Body of pancreas (tissue), 4 donors: Measurements from ENCODE around the gene GSPT2. TPM values are rescaled to one million over a fixed set of nuclear protein-coding genes. Genes with fewer than 3 reads are reported as not detected.
A peak's percentile ranks its signal among the peaks of the same experiment; 100 is the strongest.
"Not testable (repeated sequence)": the region's sequence is repeated elsewhere in the genome, so short reads cannot be mapped to it uniquely, and the experiment has no call there.

Source experiments
- ATAC-seq: fragments of 150-250 bp; one replicate; pipeline ENCODE4 v1.9.1; 2016
- DNase-seq, 4 donors: peaks; one replicate each; pipeline ENCODE4 v3.0.0-alpha.2; 2019
- H3K27ac ChIP-seq, 4 donors: fragments of 200-600 bp; sonication (generic); 1 replicate in 3 of 4; 2 replicates in 1 of 4; pipeline versions ENCODE4 v1.5.1 to v1.6.1; 2016 to 2019; ENCODE audit warnings: mild to moderate bottlenecking in 1 of 4, mixed read lengths in 1 of 4, moderate library complexity in 1 of 4
- H3K27me3 ChIP-seq, 2 donors: fragments of 200-600 bp; sonication (generic); one replicate each; pipeline ENCODE4 v1.6.0; 2016; ENCODE audit warnings: mild to moderate bottlenecking in 1 of 2
- H3K36me3 ChIP-seq, 2 donors: fragments of 200-600 bp; sonication (generic); replicated peaks in 1 of 2; 2 replicates each; pipeline ENCODE4 v1.5.1; 2016; ENCODE audit warnings: low read depth in 2 of 2; ENCODE audit not compliant: insufficient read depth in 1 of 2
- H3K4me1 ChIP-seq: fragments of 200-600 bp; sonication (generic); one replicate; pipeline ENCODE4 v1.6.0; 2016
- H3K4me3 ChIP-seq, 2 donors: fragments of 200-600 bp; sonication (generic); 1 replicate in 1 of 2; 2 replicates in 1 of 2; pipeline ENCODE4 v1.5.1; 2016 to 2019
- H3K9me3 ChIP-seq, 3 donors: fragments of 200-600 bp; sonication (generic); 1 replicate in 2 of 3; 2 replicates in 1 of 3; pipeline ENCODE4 v1.5.1; 2016
- CTCF ChIP-seq, 7 experiments: fragments of 450-650 bp in 4 of 7; fragments of 200-600 bp in 3 of 7; sonication (generic) in 3 of 7; IDR thresholded peaks; one replicate each; pipeline ENCODE4 v1.5.1; 2016 to 2019; ENCODE audit warnings: antibody characterized with exemption in 7 of 7
- POLR2A ChIP-seq, 3 donors: fragments of 450-650 bp; IDR thresholded peaks; one replicate each; pipeline ENCODE4 v1.6.1; 2016; ENCODE audit warnings: antibody characterized with exemption in 3 of 3, mild to moderate bottlenecking in 2 of 3
- WGBS, 2 donors: methylation state at CpG; one replicate each; pipeline ENCODE4 v1.1.5; 2017; 5-methylcytosine and 5-hydroxymethylcytosine counted together
- intact Hi-C: fragments of 100-400 bp; cut with DNase I; formaldehyde crosslinking; loops from one replicate; pipeline ENCODE4 v1.15.1; 2023
- total RNA-seq, 2 donors: library from RNA; depleted of rRNA; stranded (reverse); fragments of >200 nt; gene quantifications; one replicate each; pipeline ENCODE4 v1.1.0, GENCODE V29; 2016

The GSPT2 gene
- 1 to 10 TPM in 1 of 2 donors, under 1 TPM in 1; 0.66 to 3.1 TPM for total RNA-seq

- H3K9me3 ChIP-seq = no peaks in the 10 kb centered on the region
- peaks cover 12% of the 10 kb centered on the region for H3K4me1 ChIP-seq
- no peaks in the 10 kb centered on the region for H3K36me3 ChIP-seq
- intact Hi-C loops = no loop called here
- peak within 1 kb of the TSS in 1 of 2 donors; percentile 31 for H3K4me3 ChIP-seq
- ATAC-seq = peak; percentile 91
- TF ChIP-seq POLR2A (IDR thresholded peaks at IDR 0.05) = peak in 2 of 3 donors; percentile 56 to 64
- TF ChIP-seq CTCF (IDR thresholded peaks at IDR 0.05) = no peak
- peak; percentile 59 to 76 (median 66) for DNase-seq
- peak within 1 kb of the TSS in 3 of 4 donors; percentile 40 to 57 (median 56) for H3K27ac ChIP-seq
- no peaks in the 10 kb centered on the region for H3K27me3 ChIP-seq
- 0% methylated on average over 7 to 36 of the region's 63 CpGs for WGBS, 2 donors
Measured at GRCh38 chrX:51743179-51743957, at the start of gene GSPT2. Gene GSPT2, plus strand, starts transcription at chrX:51743442. Its CDS starts 185 bp downstream, at chrX:51743627.

GRCh38 chrX:51694254-51694653, 49.0 kb upstream of the GSPT2 start:
- Histone ChIP-seq H3K4me3 (no peak overlapping the region), H3K27me3 (no peaks in the 10 kb centered on the region), H3K36me3 (no peaks in the 10 kb centered on the region), H3K4me1 (no peaks in the 10 kb centered on the region), H3K27ac (no peak overlapping the region), H3K9me3 (no peaks in the 10 kb centered on the region)
- DNase-seq = peak in 1 of 4 donors; percentile 2
- no peak for ATAC-seq
- no peak for TF ChIP-seq POLR2A (IDR thresholded peaks at IDR 0.05)
- no peak for TF ChIP-seq CTCF (IDR thresholded peaks at IDR 0.05)
- intact Hi-C loops = no loop called here
- WGBS, 2 donors = 54 to 62% methylated on average over 6 of the region's 6 CpGs

- Histone ChIP-seq H3K36me3 (no peaks in the 10 kb centered on the region), H3K4me1 (no peaks in the 10 kb centered on the region)
Measured at GRCh38 chrX:51697397-51697796, 45.8 kb upstream of the GSPT2 start.

GRCh38 chrX:51710277-51711164, 32.7 kb upstream of the GSPT2 start, which contains the start of gene CENPVL1:
Gene CENPVL1, plus strand, starts transcription at chrX:51710512. Its CDS starts 0 bp downstream, at chrX:51710512.
- H3K4me3 ChIP-seq, H3K9me3 ChIP-seq, ATAC-seq, DNase-seq, intact Hi-C loops, H3K36me3 ChIP-seq, H3K4me1 ChIP-seq, H3K27ac ChIP-seq, H3K27me3 ChIP-seq: not testable (repeated sequence)
- no CpG with 5 or more reads among the region's 87 CpGs for WGBS, 2 donors

More at GRCh38 chrX:51697397-51697796, 45.8 kb upstream of the GSPT2 start:
- Histone ChIP-seq H3K27ac (no peak overlapping the region), H3K4me3 (no peak overlapping the region), H3K27me3 (no peaks in the 10 kb centered on the region), H3K9me3 (no peaks in the 10 kb centered on the region)
- ATAC-seq = no peak
- intact Hi-C loops = no loop called here
- 69 to 80% methylated on average over 5 to 7 of the region's 8 CpGs for WGBS, 2 donors
- DNase-seq = no peak
- no peak for TF ChIP-seq POLR2A (IDR thresholded peaks at IDR 0.05)

GRCh38 chrX:51712943-51713647, 30.1 kb upstream of the GSPT2 start:
- H3K27me3 ChIP-seq, intact Hi-C loops, DNase-seq, H3K36me3 ChIP-seq, H3K4me3 ChIP-seq, H3K27ac ChIP-seq, ATAC-seq, H3K4me1 ChIP-seq, H3K9me3 ChIP-seq: not testable (repeated sequence)
- WGBS, 2 donors = no CpG with 5 or more reads among the region's 18 CpGs
